T-cell (primary cell): ENCODE results near the gene MS4A15. TPM values are rescaled to one million over a fixed set of nuclear protein-coding genes. Genes with fewer than 3 reads are reported as not detected.
A peak's percentile ranks its signal among the peaks of the same experiment; 100 is the strongest.
"Not testable (repeated sequence)": the region's sequence is repeated elsewhere in the genome, so short reads cannot be mapped to it uniquely, and the experiment has no call there.

Source experiments
- ATAC-seq, 4 experiments: fragments of 200-7000 bp in 3 of 4; fragments of 150-1000 bp in 1 of 4; cut with Tn5 transposase; replicated peaks in 1 of 4; 1 replicate in 3 of 4; 2 replicates in 1 of 4; pipeline ENCODE4 v1.10.0; 2021; ENCODE audit warnings: moderate library complexity in 3 of 4, mild to moderate bottlenecking in 2 of 4, moderate number of reproducible peaks in 1 of 4
- CTCF ChIA-PET, 2 donors: fragments of 300-600 bp; sonication (Branson Sonifier 250); formaldehyde crosslinking; loops; one replicate each; lab custom pipeline; 2022; ENCODE audit warnings: antibody characterized with exemption in 2 of 2; lab: Charles Lee
- POLR2A ChIA-PET, 2 donors: fragments of 300-600 bp; sonication (Branson Sonifier 250); formaldehyde crosslinking; loops; one replicate each; lab custom pipeline; 2022; ENCODE audit warnings: antibody characterized with exemption in 2 of 2; lab: Charles Lee
- DNase-seq, 35 experiments: peaks; one replicate each; pipeline versions ENCODE4 v3.0.0 to v3.0.0-alpha.2; 2013 to 2023
- H3K27ac ChIP-seq: one replicate; pipeline ENCODE4 v1.5.1; 2013; ENCODE audit warnings: low read length
- H3K27me3 ChIP-seq, 2 experiments: replicated peaks in 1 of 2; 1 replicate in 1 of 2; 2 replicates in 1 of 2; pipeline versions ENCODE4 v1.6.1 to v1.7.0; 2013; ENCODE audit warnings: low read length in 1 of 2, mixed read lengths in 1 of 2; ENCODE audit not compliant: control insufficient read depth in 2 of 2, insufficient read depth in 2 of 2; ENCODE audit errors: extremely low read depth in 1 of 2
- H3K36me3 ChIP-seq, 2 donors: 1 replicate in 1 of 2; 2 replicates in 1 of 2; pipeline versions ENCODE4 v1.6.1 to v1.7.0; 2013; ENCODE audit warnings: low read length in 1 of 2; ENCODE audit not compliant: control insufficient read depth in 2 of 2, insufficient read depth in 1 of 2; ENCODE audit errors: extremely low read depth in 1 of 2
- H3K4me1 ChIP-seq, 2 experiments: 1 replicate in 1 of 2; 2 replicates in 1 of 2; pipeline versions ENCODE4 v1.6.1 to v1.7.0; 2013; ENCODE audit warnings: low read length in 2 of 2, mixed read lengths in 1 of 2; ENCODE audit not compliant: insufficient read depth in 2 of 2, control insufficient read depth in 1 of 2; ENCODE audit errors: extremely low read depth in 1 of 2
- H3K4me3 ChIP-seq, 2 donors: 1 replicate in 1 of 2; 2 replicates in 1 of 2; pipeline versions ENCODE4 v1.5.1 to v1.7.0; 2013; ENCODE audit warnings: mild to moderate bottlenecking in 2 of 2, low read length in 1 of 2, moderate library complexity in 1 of 2; ENCODE audit not compliant: control insufficient read depth in 1 of 2; ENCODE audit errors: extremely low read depth in 1 of 2
- H3K9me3 ChIP-seq: 2 replicates; pipeline ENCODE4 v1.7.0; 2013
- H3K27ac Mint-ChIP-seq, 2 donors: one replicate each; pipeline ENCODE4 v1.8.0; 2020 to 2021; ENCODE audit warnings: mild to moderate bottlenecking in 2 of 2, mixed read lengths in 2 of 2
- H3K27me3 Mint-ChIP-seq, 2 donors: one replicate each; pipeline ENCODE4 v1.8.0; 2021 to 2022; ENCODE audit warnings: mixed read lengths in 2 of 2
- H3K36me3 Mint-ChIP-seq: one replicate; pipeline ENCODE4 v1.8.0; 2021; ENCODE audit warnings: mixed read lengths
- H3K4me1 Mint-ChIP-seq, 3 donors: one replicate each; pipeline ENCODE4 v1.8.0; 2020 to 2022; ENCODE audit warnings: mixed read lengths in 3 of 3, mild to moderate bottlenecking in 1 of 3
- H3K4me3 Mint-ChIP-seq, 3 donors: one replicate each; pipeline ENCODE4 v1.8.0; 2020 to 2022; ENCODE audit warnings: mild to moderate bottlenecking in 3 of 3, mixed read lengths in 3 of 3, moderate library complexity in 3 of 3
- H3K9me3 Mint-ChIP-seq, 3 donors: one replicate each; pipeline ENCODE4 v1.8.0; 2020 to 2022; ENCODE audit warnings: mixed read lengths in 3 of 3
- WGBS: methylation state at CpG from one replicate; pipeline ENCODE4 v1.1.5; 2013; ENCODE audit warnings: missing lambda C conversion rate; ENCODE audit not compliant: insufficient coverage; 5-methylcytosine and 5-hydroxymethylcytosine counted together
- total RNA-seq, 35 experiments: library from RNA in 6 of 35; stranded (reverse) in 6 of 35; fragments of 120-200 nt in 1 of 35; gene quantifications; one replicate each; pipeline versions ENCODE4 v1.2.1 to v1.2.4 and lab custom pipeline; 2013 to 2026

Gene MS4A15
- total RNA-seq: not detected
- total RNA-seq (2013): not detected
- 0 to 0.06 (median 0) reads per million in 29 experiments for total RNA-seq (lab: John Stamatoyannopoulos, UW)

DNA sequence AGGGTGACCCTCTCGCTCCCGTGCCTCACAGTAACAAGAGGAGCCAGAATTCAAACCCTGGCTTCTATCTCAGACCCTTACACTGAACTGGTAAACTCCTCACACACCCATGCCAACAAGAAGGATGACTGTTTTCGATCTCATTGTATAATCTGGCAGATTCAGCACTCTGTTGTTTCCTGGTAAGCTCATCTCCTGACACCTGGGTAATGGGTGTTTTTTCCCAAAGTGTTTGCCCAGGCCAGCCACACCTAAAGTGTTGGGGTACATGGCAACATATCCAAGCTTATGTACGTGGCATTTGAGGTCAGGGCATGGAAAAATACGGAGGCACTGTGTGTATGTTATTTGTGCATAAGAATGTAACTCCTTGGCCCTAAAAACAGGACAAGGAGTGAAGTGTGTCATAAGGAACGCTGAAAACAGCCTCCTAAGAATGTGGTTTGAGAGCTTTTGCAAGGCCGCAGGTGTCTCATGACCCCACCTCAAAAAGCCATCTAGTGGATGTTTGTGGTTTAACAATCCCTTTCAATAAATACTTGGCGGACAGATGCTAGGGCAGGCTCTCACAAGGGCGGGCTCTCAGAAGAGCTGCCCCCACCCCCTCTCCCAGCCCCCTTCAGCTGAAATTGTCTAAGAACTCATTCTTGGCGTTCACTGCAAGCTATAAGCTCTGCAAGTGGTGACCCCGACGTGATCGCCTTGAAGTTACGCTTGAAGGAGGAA lies at the start of gene MS4A15:
TSS of gene MS4A15 (plus strand) at position 561 of the 726 bp plus-strand sequence. CDS start 6,867 bp downstream, outside the sequence.
- no peaks in the 10 kb centered on the region for H3K9me3 ChIP-seq
- DNase-seq (peak in 1 of 35 experiments; percentile 24), ATAC-seq (no peak)
- Mint-ChIP-seq H3K4me3 (no peak within 1 kb of the TSS), H3K4me1 (no peaks in the 10 kb centered on the region), H3K27ac (no peak within 1 kb of the TSS), H3K36me3 (no peaks in the 10 kb centered on the region), H3K9me3 (no peaks in the 10 kb centered on the region), H3K27me3 (peaks cover 45 to 67% of the 10 kb centered on the region in 2 donors)
- no peaks in the 10 kb centered on the region for H3K36me3 ChIP-seq
- ChIA-PET POLR2A (no interaction called here), CTCF (no interaction called here)
- no peak within 1 kb of the TSS for H3K27ac ChIP-seq
- H3K4me3 ChIP-seq: no peak within 1 kb of the TSS
- H3K27me3 ChIP-seq: peaks cover 0 to 18% of the 10 kb centered on the region in 2 experiments
- WGBS: 66% methylated on average over 9 of the region's 14 CpGs
- H3K4me1 ChIP-seq: no peaks in the 10 kb centered on the region

DNA sequence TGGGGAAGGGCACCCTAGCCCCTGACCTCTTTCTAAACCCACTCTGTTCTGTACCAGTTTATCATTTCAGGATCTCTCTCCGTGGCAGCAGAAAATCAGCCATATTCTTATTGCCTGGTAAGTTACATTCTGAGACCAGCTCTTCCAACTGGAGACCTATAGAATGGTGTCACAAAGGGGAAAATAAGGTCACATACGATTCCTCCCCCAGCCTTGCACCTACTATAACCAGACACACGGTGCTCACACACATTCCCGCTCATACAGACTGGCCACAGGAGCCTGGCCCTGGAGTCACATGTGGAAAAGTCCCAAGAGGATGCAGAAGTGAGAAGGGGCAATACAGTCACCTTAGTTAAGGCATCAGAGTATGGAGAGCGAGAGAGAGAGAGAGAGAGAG lies 49.7 kb upstream of the MS4A15 start:
- Histone ChIP-seq H3K9me3 (no peaks in the 10 kb centered on the region), H3K4me3 (no peak overlapping the region), H3K27ac (no peak overlapping the region), H3K4me1 (no peaks in the 10 kb centered on the region), H3K36me3 (no peaks in the 10 kb centered on the region), H3K27me3 (peaks cover 0 to 14% of the 10 kb centered on the region in 2 experiments)
- ATAC-seq (no peak), DNase-seq (no peak)
- no peaks in the 10 kb centered on the region for H3K4me1 Mint-ChIP-seq
- 67% methylated on average over 1 of the region's 5 CpGs for WGBS
- H3K36me3 Mint-ChIP-seq: no peaks in the 10 kb centered on the region
- ChIA-PET CTCF (no interaction called here), POLR2A (no interaction called here)
- H3K27me3 Mint-ChIP-seq: peaks cover 20 to 21% of the 10 kb centered on the region in 2 donors
- no peaks in the 10 kb centered on the region for H3K9me3 Mint-ChIP-seq
- H3K27ac Mint-ChIP-seq: no peak overlapping the region
- H3K4me3 Mint-ChIP-seq: no peak overlapping the region

GRCh38 chr11:60710482-60710881 lies 46.2 kb upstream of the MS4A15 start:
- no peak overlapping the region for H3K27ac ChIP-seq
- Mint-ChIP-seq H3K4me3 (no peak overlapping the region), H3K4me1 (no peaks in the 10 kb centered on the region), H3K9me3 (no peaks in the 10 kb centered on the region), H3K27ac (no peak overlapping the region), H3K36me3 (no peaks in the 10 kb centered on the region), H3K27me3 (peaks cover 31 to 33% of the 10 kb centered on the region in 2 donors)
- DNase-seq (no peak), ATAC-seq (no peak)
- H3K9me3 ChIP-seq: no peaks in the 10 kb centered on the region
- H3K4me3 ChIP-seq: no peak overlapping the region
- 78% methylated on average over 4 of the region's 4 CpGs for WGBS
- H3K4me1 ChIP-seq: no peaks in the 10 kb centered on the region
- CTCF ChIA-PET: no interaction called here
- no peaks in the 10 kb centered on the region for H3K36me3 ChIP-seq
- peaks cover 0 to 5% of the 10 kb centered on the region in 2 experiments for H3K27me3 ChIP-seq
- POLR2A ChIA-PET: no interaction called here

DNA sequence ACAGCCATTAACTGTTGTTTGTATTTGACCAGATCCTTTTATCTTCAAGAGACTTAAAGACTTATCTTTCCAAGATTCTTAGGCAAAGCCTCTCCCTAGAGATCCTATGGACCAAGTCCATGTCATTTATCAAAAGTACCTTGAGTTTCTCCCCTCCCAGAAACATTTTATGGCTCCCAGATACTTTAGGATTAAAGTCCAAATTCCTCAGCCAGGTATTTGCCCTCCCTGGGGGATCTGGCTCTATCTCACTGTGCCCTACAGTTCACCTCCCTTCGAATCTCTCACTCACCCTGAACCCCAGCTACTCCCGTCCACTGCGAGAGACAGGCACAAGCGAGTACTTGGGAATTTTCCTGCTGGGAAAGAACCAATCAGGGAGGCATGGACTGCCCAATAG lies 45.4 kb upstream of the MS4A15 start:
- DNase-seq (no peak), ATAC-seq (no peak)
- CTCF ChIA-PET: no interaction called here
- Mint-ChIP-seq H3K27ac (no peak overlapping the region), H3K4me3 (no peak overlapping the region), H3K4me1 (no peaks in the 10 kb centered on the region), H3K36me3 (no peaks in the 10 kb centered on the region), H3K9me3 (no peaks in the 10 kb centered on the region), H3K27me3 (peaks cover 34 to 35% of the 10 kb centered on the region in 2 donors)
- H3K4me1 ChIP-seq: no peaks in the 10 kb centered on the region
- H3K27ac ChIP-seq: no peak overlapping the region
- no peaks in the 10 kb centered on the region for H3K9me3 ChIP-seq
- no CpG with 5 or more reads among the region's 4 CpGs for WGBS
- peaks cover 0 to 5% of the 10 kb centered on the region in 2 experiments for H3K27me3 ChIP-seq
- POLR2A ChIA-PET: no interaction called here
- H3K36me3 ChIP-seq: no peaks in the 10 kb centered on the region
- no peak overlapping the region for H3K4me3 ChIP-seq

DNA sequence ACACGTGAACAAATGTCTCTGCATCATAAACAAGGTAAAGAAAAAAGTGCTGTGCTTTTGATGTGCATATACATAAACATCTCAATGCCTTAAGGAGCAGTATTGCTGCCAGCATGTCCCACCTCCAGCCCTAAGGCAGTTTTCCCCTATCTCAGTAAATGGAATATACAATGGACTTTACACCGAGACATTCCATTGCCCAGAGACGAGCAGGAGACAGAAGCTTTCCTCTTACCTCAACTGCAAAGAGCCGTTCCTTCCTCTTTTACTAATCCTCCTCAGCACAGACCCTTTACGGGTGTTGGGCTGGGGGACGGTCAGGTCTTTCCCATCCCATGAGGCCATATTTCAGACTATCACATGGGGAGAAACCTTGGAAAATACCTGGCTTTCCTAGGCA lies 43.2 kb upstream of the MS4A15 start:
- H3K27me3 Mint-ChIP-seq: peaks cover 26 to 39% of the 10 kb centered on the region in 2 donors
- CTCF ChIA-PET, H3K36me3 Mint-ChIP-seq, H3K36me3 ChIP-seq, H3K4me3 Mint-ChIP-seq, DNase-seq, H3K9me3 ChIP-seq, H3K9me3 Mint-ChIP-seq, H3K27ac ChIP-seq, ATAC-seq, H3K27ac Mint-ChIP-seq, POLR2A ChIA-PET, H3K4me1 Mint-ChIP-seq, H3K4me3 ChIP-seq, H3K4me1 ChIP-seq: not testable (repeated sequence)
- peaks cover 0 to 13% of the 10 kb centered on the region in 2 experiments for H3K27me3 ChIP-seq
- 74% methylated on average over 3 of the region's 6 CpGs for WGBS

DNA sequence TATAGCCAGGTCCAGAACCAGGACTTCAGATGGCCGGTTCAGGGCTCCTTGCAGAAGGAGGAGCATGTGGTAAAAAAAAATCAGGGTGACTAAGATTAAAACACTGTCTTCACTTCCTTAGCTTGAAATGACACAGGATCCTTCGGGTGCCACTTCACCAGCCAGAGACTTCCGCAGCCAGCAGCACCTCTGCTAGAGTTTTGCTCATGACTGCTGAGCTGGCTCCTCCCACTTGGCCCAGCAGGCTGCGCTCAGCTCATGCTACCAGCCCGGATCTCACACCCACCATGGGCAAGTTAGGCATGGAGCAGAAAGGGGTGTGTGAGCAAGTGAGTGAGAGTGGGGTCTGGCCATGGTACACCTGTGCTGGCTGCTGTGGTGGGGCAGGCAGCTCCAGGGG lies 38.7 kb upstream of the MS4A15 start:
- H3K9me3 Mint-ChIP-seq: peaks cover 0 to 2% (median 0%) of the 10 kb centered on the region in 3 donors
- CTCF ChIA-PET: no interaction called here
- H3K4me3 Mint-ChIP-seq: no peak overlapping the region
- H3K36me3 ChIP-seq: no peaks in the 10 kb centered on the region
- POLR2A ChIA-PET: no interaction called here
- peaks cover 0 to 17% of the 10 kb centered on the region in 2 experiments for H3K27me3 ChIP-seq
- no peaks in the 10 kb centered on the region for H3K4me1 ChIP-seq
- peaks cover 33 to 51% of the 10 kb centered on the region in 2 donors for H3K27me3 Mint-ChIP-seq
- ATAC-seq (peak in 2 of 4 experiments; percentile 32 to 36), DNase-seq (peak in 17 of 35 experiments; percentile 1 to 47 (median 7))
- no peaks in the 10 kb centered on the region for H3K9me3 ChIP-seq
- H3K4me1 Mint-ChIP-seq: no peaks in the 10 kb centered on the region
- H3K27ac Mint-ChIP-seq: no peak overlapping the region
- H3K4me3 ChIP-seq: no peak overlapping the region
- no peaks in the 10 kb centered on the region for H3K36me3 Mint-ChIP-seq
- 73% methylated on average over 4 of the region's 5 CpGs for WGBS
- no peak overlapping the region for H3K27ac ChIP-seq
